ENCODE results near the gene SIDT2. TPM values are rescaled to one million over a fixed set of nuclear protein-coding genes. Genes with fewer than 3 reads are reported as not detected.

Gene SIDT2
- total and polyA plus RNA-seq, 2 of the 13 experiments (the other 11 are each of a cell fraction or from before 2014, with no cell fraction given), result 11.5 to 28.0 TPM

GRCh38 chr11:117226388-117227385, 48.1 kb downstream of the SIDT2 start (continued):
- TF ChIP-seq, protein P1, sequence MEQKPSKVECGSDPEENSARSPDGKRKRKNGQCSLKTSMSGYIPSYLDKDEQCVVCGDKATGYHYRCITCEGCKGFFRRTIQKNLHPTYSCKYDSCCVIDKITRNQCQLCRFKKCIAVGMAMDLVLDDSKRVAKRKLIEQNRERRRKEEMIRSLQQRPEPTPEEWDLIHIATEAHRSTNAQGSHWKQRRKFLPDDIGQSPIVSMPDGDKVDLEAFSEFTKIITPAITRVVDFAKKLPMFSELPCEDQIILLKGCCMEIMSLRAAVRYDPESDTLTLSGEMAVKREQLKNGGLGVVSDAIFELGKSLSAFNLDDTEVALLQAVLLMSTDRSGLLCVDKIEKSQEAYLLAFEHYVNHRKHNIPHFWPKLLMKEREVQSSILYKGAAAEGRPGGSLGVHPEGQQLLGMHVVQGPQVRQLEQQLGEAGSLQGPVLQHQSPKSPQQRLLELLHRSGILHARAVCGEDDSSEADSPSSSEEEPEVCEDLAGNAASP (CRISPR knock-in tag; IDR thresholded peaks at IDR 0.05; ENCODE audit: borderline replicate concordance), result 0 out of 2 replicates have a peak, but pooled peaks have one; percentile 26
- TF ChIP-seq CREB1 (IDR thresholded peaks at IDR 0.05) (no peak), CREB1 (CRISPR knock-in tag; IDR thresholded peaks at IDR 0.05) (no peak), MXD4 (CRISPR knock-in tag; IDR thresholded peaks at IDR 0.05) (0 out of 2 replicates have a peak, but pooled peaks have one; percentile 50), RARA (CRISPR knock-in tag; IDR thresholded peaks at IDR 0.05) (no peak), CTCF (CRISPR knock-in tag; IDR thresholded peaks at IDR 0.05) (peak; percentile 91), KDM3A (CRISPR knock-in tag; IDR thresholded peaks at IDR 0.05; ENCODE audit: low read depth) (0 out of 2 replicates have a peak, but pooled peaks have one; percentile 27), BHLHE40 (IDR thresholded peaks at IDR 0.05; ENCODE audit: low read length) (no peak)

DNA sequence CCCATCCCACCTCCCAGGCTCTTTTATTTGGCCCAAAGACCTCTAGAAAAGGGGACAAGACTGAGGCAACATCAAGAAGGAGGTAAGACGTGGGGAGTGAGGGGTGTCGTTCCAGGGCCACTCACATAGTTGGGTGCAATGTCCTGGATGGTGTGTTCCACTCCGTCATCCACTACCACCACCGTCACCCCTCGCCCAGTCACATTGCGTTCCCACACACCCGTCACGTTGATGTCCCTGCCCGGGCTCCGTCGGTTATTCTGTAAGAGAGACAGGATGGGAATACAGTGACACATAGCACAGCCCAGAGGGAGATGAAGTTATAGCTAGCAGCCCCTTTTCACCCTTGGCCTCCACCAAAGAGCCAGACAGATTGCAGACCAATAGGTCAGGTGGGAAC, 49.5 kb downstream of the SIDT2 start:
- TF ChIP-seq SMAD9 (CRISPR knock-in tag; IDR thresholded peaks at IDR 0.05) (no peak), ZNF781 (CRISPR knock-in tag; IDR thresholded peaks at IDR 0.05; ENCODE audit: borderline replicate concordance, not compliant biosample characterization) (no peak), GTF3A (CRISPR knock-in tag; conservative IDR thresholded peaks at IDR 0.05) (no peak), ZNF430 (CRISPR knock-in tag; IDR thresholded peaks at IDR 0.05) (no peak)
- no peak overlapping the region for H3K4me3 ChIP-seq (replicated peaks in 1 of 3; ENCODE audit: insufficient read depth in 1 of 3, low read depth in 2 of 3, low read length in 3 of 3)
- H3K4me2 ChIP-seq (ENCODE audit: low read depth, low read length), result no peak overlapping the region
- H3K27ac ChIP-seq (ENCODE audit: extremely low read length, insufficient read depth, low read length), result no peak overlapping the region
- peaks cover 32% of the 10 kb centered on the region for H3K4me1 ChIP-seq (ENCODE audit: insufficient read depth, low read length)
- POLR2A ChIA-PET, result no interaction called here
- H3K9me3 ChIP-seq (ENCODE audit: low read length), result no peaks in the 10 kb centered on the region
- peaks cover 3% of the 10 kb centered on the region for H3K79me2 ChIP-seq (ENCODE audit: insufficient read depth, low read length)
- intact Hi-C loops (cut with micrococcal nuclease; ENCODE audit: unreplicated experiment), result loop anchor here (10.0 kb wide), 1 partner anchor 123 kb away; no protein-coding TSS in a partner anchor
- no peak overlapping the region for H2AFZ ChIP-seq (ENCODE audit: low read length)
- FAIRE-seq, result no peak
- no TSS peak for BruUV-seq (replicated peaks)
- H3K9ac ChIP-seq (ENCODE audit: insufficient read depth, low read depth, low read length), result no peak overlapping the region
- WGBS (ENCODE audit: low lambda C conversion rate), result 95% methylated on average over 11 of the region's 11 CpGs
- no peaks in the 10 kb centered on the region for H3K27me3 ChIP-seq (ENCODE audit: control insufficient read depth in 1 of 2, insufficient read depth in 2 of 2, low read length in 2 of 2)
- no peak for DNase-seq (ENCODE audit: low spot score)
- in situ Hi-C loops (cut with HindIII; ENCODE audit: extremely low pct_ligation_motif_present, low pct_unique_long_range_greater_than_20kb), result no loop called here
- CTCF ChIA-PET (ENCODE audit: low intra/inter-chr PET ratio, low total read pairs), result interaction anchor here (3.0 kb wide), 1 partner anchor 47 kb away, joined by 32 read pairs; no protein-coding TSS in a partner anchor
- ATAC-seq, result no peak
- H3K36me3 ChIP-seq (replicated peaks in 1 of 2; ENCODE audit: control insufficient read depth in 1 of 2, insufficient read depth in 2 of 2, low read length in 2 of 2), result peaks cover 2 to 9% of the 10 kb centered on the region in 2 experiments; a peak in 1 of 5 replicates
- H4K20me1 ChIP-seq (ENCODE audit: insufficient read depth, low read length), result no peaks in the 10 kb centered on the region

Measured in HepG2 (cell line).